BJ (cell line): Measurements from ENCODE around the gene EOGT. TPM values are rescaled to one million over a fixed set of nuclear protein-coding genes. Genes with fewer than 3 reads are reported as not detected.

Experiments
- CTCF ChIA-PET: fragments of 350-600 bp; formaldehyde crosslinking; extraction: SDS; loops from one replicate; lab custom pipeline; 2021; ENCODE audit warnings: antibody characterized with exemption, inconsistent platforms; lab: Yijun Ruan, JAX
- POLR2A ChIA-PET: fragments of 300-600 bp; sonication (Branson Sonifier 250); formaldehyde crosslinking; extraction: SDS; loops from one replicate; lab custom pipeline; 2021; ENCODE audit warnings: antibody characterized with exemption; lab: Charles Lee
- DNase-seq: peaks from one replicate; pipeline ENCODE4 v3.0.0-alpha.2; 2011; ENCODE audit warnings: low read depth
- H3K27me3 ChIP-seq: 2 replicates; pipeline ENCODE4 v1.6.0; 2011; ENCODE audit warnings: low read length; ENCODE audit not compliant: control insufficient read depth, insufficient read depth
- H3K36me3 ChIP-seq: 2 replicates; pipeline ENCODE4 v1.5.1; 2011; ENCODE audit warnings: low read length; ENCODE audit not compliant: control insufficient read depth, insufficient read depth
- H3K4me3 ChIP-seq: 2 replicates; pipeline ENCODE4 v1.5.1; 2011; ENCODE audit warnings: low read depth, mild to moderate bottlenecking, control low read depth, low read length
- polyA plus RNA-seq: library from polyadenylated mRNA; depleted of rRNA; stranded (reverse); fragments of >200 nt; gene quantifications from 2 replicates; pipeline ENCODE4 v1.2.3, GENCODE V29; 2011
- TF ChIP-seq, protein P1 (sequence below): IDR thresholded peaks from 2 replicates; pipeline ENCODE4 v1.5.1; 2011; ENCODE audit warnings: low read depth, mild to moderate bottlenecking, control low read depth, inconsistent platforms, low read length, moderate library complexity; ENCODE audit not compliant: insufficient read depth

Gene EOGT
- polyA plus RNA-seq, 1 experiment: 18.9 TPM

GRCh38 chr3:68963891-68964290 lies 49.6 kb downstream of the EOGT start:
- H3K36me3 ChIP-seq: no peaks in the 10 kb centered on the region
- POLR2A ChIA-PET: no interaction called here
- no peak overlapping the region for H3K4me3 ChIP-seq
- no peak for DNase-seq
- peaks cover 2% of the 10 kb centered on the region for H3K27me3 ChIP-seq
- CTCF ChIA-PET: interaction anchor here (2.2 kb wide), 1 partner anchor 8 kb away, joined by 4 read pairs; no protein-coding TSS in a partner anchor
- TF ChIP-seq, protein P1, sequence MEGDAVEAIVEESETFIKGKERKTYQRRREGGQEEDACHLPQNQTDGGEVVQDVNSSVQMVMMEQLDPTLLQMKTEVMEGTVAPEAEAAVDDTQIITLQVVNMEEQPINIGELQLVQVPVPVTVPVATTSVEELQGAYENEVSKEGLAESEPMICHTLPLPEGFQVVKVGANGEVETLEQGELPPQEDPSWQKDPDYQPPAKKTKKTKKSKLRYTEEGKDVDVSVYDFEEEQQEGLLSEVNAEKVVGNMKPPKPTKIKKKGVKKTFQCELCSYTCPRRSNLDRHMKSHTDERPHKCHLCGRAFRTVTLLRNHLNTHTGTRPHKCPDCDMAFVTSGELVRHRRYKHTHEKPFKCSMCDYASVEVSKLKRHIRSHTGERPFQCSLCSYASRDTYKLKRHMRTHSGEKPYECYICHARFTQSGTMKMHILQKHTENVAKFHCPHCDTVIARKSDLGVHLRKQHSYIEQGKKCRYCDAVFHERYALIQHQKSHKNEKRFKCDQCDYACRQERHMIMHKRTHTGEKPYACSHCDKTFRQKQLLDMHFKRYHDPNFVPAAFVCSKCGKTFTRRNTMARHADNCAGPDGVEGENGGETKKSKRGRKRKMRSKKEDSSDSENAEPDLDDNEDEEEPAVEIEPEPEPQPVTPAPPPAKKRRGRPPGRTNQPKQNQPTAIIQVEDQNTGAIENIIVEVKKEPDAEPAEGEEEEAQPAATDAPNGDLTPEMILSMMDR: no peak

- TF ChIP-seq, protein P1: no peak
- CTCF ChIA-PET: interaction anchor here (2.2 kb wide), 1 partner anchor 9 kb away, joined by 4 read pairs; no protein-coding TSS in a partner anchor
Observed at GRCh38 chr3:68963376-68963775, 50.1 kb downstream of the EOGT start.

GRCh38 chr3:68958932-68959331 lies 54.6 kb downstream of the EOGT start:
- Histone ChIP-seq H3K4me3 (no peak overlapping the region), H3K36me3 (no peaks in the 10 kb centered on the region), H3K27me3 (peaks cover 3% of the 10 kb centered on the region; the same call in 1 of the 2 replicates)
- TF ChIP-seq, protein P1: no peak
- CTCF ChIA-PET: no interaction called here
- POLR2A ChIA-PET: no interaction called here
- DNase-seq: no peak

More at GRCh38 chr3:68963376-68963775, 50.1 kb downstream of the EOGT start:
- Histone ChIP-seq H3K4me3 (no peak overlapping the region), H3K27me3 (peaks cover 2% of the 10 kb centered on the region; the same call in 1 of the 2 replicates), H3K36me3 (no peaks in the 10 kb centered on the region)
- no peak for DNase-seq
- POLR2A ChIA-PET: no interaction called here

- no peak for DNase-seq
- Histone ChIP-seq H3K27me3 (peaks cover 3% of the 10 kb centered on the region; the same call in 1 of the 2 replicates), H3K36me3 (no peaks in the 10 kb centered on the region), H3K4me3 (no peak overlapping the region)
- ChIA-PET CTCF (interaction anchor here (2.0 kb wide), 1 partner anchor 80 kb away, joined by 6 read pairs; no protein-coding TSS in a partner anchor), POLR2A (interaction anchor here (0.6 kb wide), 1 partner anchor 14 kb away, joined by 6 read pairs; no protein-coding TSS in a partner anchor)
- TF ChIP-seq, protein P1: no peak
Observed at GRCh38 chr3:68957895-68958294, 55.6 kb downstream of the EOGT start.

DNA sequence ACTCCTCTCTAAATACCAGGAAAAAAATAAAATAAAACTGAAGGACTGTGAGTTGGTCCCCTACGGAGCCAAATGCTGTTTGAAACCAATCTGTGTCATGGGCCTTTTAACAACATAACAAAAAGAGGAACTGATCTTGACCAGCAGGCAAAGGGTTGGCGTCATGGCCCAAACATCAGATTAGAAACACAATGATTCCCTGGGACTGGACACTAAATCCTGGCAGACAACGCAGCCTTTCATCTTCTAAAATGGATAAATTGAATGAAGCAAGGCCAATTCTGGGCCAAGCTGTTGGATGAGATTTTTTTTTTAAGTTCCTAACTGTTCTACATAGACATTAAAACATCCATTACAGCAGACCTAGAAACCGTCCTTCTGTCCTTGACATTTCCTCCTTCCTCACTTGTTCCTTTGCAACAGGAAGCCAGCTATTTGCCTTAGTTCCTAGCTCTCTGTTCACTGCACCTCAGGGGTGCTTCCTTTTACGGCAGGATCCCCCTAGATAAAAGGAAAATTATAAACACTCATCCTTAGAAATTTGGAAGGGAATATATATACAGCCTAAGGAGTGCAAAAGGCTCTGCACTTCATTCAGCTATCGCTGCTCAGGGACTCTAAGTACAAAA lies 59.6 kb downstream of the EOGT start:
- H3K27me3 ChIP-seq: peaks cover 3% of the 10 kb centered on the region; the same call in 1 of the 2 replicates
- CTCF ChIA-PET: no interaction called here

More for the DNA sequence above, 59.6 kb downstream of the EOGT start:
- Histone ChIP-seq H3K36me3 (no peaks in the 10 kb centered on the region), H3K4me3 (no peak overlapping the region)
- POLR2A ChIA-PET: no interaction called here
- TF ChIP-seq, protein P1: no peak
- DNase-seq: no peak
